ENCODE data around the gene DCAF4.
A peak's percentile ranks its signal among the peaks of the same experiment; 100 is the strongest.

DCAF4 gene

GRCh38 chr14:72904218-72904617 is 22.0 kb upstream of the DCAF4 start:
- no peaks in the 10 kb centered on the region for H3K36me3 Mint-ChIP-seq (ENCODE audit: low read depth)
- no peak for DNase-seq
- H3K27ac Mint-ChIP-seq, result no peak overlapping the region
- no peak overlapping the region for H3K4me3 Mint-ChIP-seq
- no peak for TF ChIP-seq CTCF (IDR thresholded peaks at IDR 0.05)
- H3K9me3 Mint-ChIP-seq, result peaks cover 4% of the 10 kb centered on the region
- H3K27me3 Mint-ChIP-seq (ENCODE audit: low read depth, poor library complexity), result no peaks in the 10 kb centered on the region
- peaks cover 49% of the 10 kb centered on the region for H3K4me1 Mint-ChIP-seq

GRCh38 chr14:72904840-72905561 is 21.3 kb upstream of the DCAF4 start:
- peaks cover 49% of the 10 kb centered on the region for H3K4me1 Mint-ChIP-seq
- H3K36me3 Mint-ChIP-seq (ENCODE audit: low read depth), result no peaks in the 10 kb centered on the region
- peak; percentile 60 for DNase-seq
- H3K27me3 Mint-ChIP-seq (ENCODE audit: low read depth, poor library complexity), result peaks cover 3% of the 10 kb centered on the region
- peak; percentile 90 for TF ChIP-seq CTCF (IDR thresholded peaks at IDR 0.05)
- H3K27ac Mint-ChIP-seq, result no peak overlapping the region
- H3K4me3 Mint-ChIP-seq, result no peak overlapping the region
- peaks cover 4% of the 10 kb centered on the region for H3K9me3 Mint-ChIP-seq

GRCh38 chr14:72906316-72906715 is 19.9 kb upstream of the DCAF4 start:
- no peaks in the 10 kb centered on the region for H3K36me3 Mint-ChIP-seq (ENCODE audit: low read depth)
- TF ChIP-seq CTCF (IDR thresholded peaks at IDR 0.05), result no peak
- peaks cover 3% of the 10 kb centered on the region for H3K27me3 Mint-ChIP-seq (ENCODE audit: low read depth, poor library complexity)
- no peak overlapping the region for H3K4me3 Mint-ChIP-seq
- no peak for DNase-seq
- peaks cover 4% of the 10 kb centered on the region for H3K9me3 Mint-ChIP-seq
- H3K4me1 Mint-ChIP-seq, result peaks cover 43% of the 10 kb centered on the region
- H3K27ac Mint-ChIP-seq, result no peak overlapping the region

GRCh38 chr14:72906879-72907278 is 19.4 kb upstream of the DCAF4 start:
- peaks cover 3% of the 10 kb centered on the region for H3K27me3 Mint-ChIP-seq (ENCODE audit: low read depth, poor library complexity)
- H3K36me3 Mint-ChIP-seq (ENCODE audit: low read depth), result no peaks in the 10 kb centered on the region
- DNase-seq, result no peak
- no peak for TF ChIP-seq CTCF (IDR thresholded peaks at IDR 0.05)
- H3K9me3 Mint-ChIP-seq, result peaks cover 4% of the 10 kb centered on the region
- no peak overlapping the region for H3K27ac Mint-ChIP-seq
- no peak overlapping the region for H3K4me3 Mint-ChIP-seq
- H3K4me1 Mint-ChIP-seq, result peaks cover 45% of the 10 kb centered on the region

GRCh38 chr14:72907886-72908285 is 18.4 kb upstream of the DCAF4 start:
- H3K4me1 Mint-ChIP-seq, result peaks cover 45% of the 10 kb centered on the region
- peaks cover 4% of the 10 kb centered on the region for H3K9me3 Mint-ChIP-seq
- no peaks in the 10 kb centered on the region for H3K36me3 Mint-ChIP-seq (ENCODE audit: low read depth)
- DNase-seq, result no peak
- TF ChIP-seq CTCF (IDR thresholded peaks at IDR 0.05), result no peak
- H3K27ac Mint-ChIP-seq, result no peak overlapping the region
- no peak overlapping the region for H3K4me3 Mint-ChIP-seq
- peaks cover 3% of the 10 kb centered on the region for H3K27me3 Mint-ChIP-seq (ENCODE audit: low read depth, poor library complexity)

GRCh38 chr14:72909163-72909562 is 17.1 kb upstream of the DCAF4 start:
- no peak for DNase-seq
- Mint-ChIP-seq H3K36me3 (ENCODE audit: low read depth) (no peaks in the 10 kb centered on the region), H3K27me3 (ENCODE audit: low read depth, poor library complexity) (peaks cover 3% of the 10 kb centered on the region), H3K4me3 (no peak overlapping the region), H3K4me1 (peaks cover 45% of the 10 kb centered on the region), H3K9me3 (no peaks in the 10 kb centered on the region), H3K27ac (no peak overlapping the region)
- TF ChIP-seq CTCF (IDR thresholded peaks at IDR 0.05), result no peak
